Measurements from ENCODE around the gene B3GLCT. TPM values are rescaled to one million over a fixed set of nuclear protein-coding genes. Genes with fewer than 3 reads are reported as not detected.
A peak's percentile ranks its signal among the peaks of the same experiment; 100 is the strongest.

B3GLCT gene
- total and polyA plus RNA-seq, 2 experiments from 2014 or later, result 2.2 to 4.4 TPM

GRCh38 chr13:31224963-31225559 is 25.3 kb downstream of the B3GLCT start:
- Histone ChIP-seq H3K4me1 (ENCODE audit: insufficient read depth) (peaks cover 16% of the 10 kb centered on the region; the same call in 1 of the 2 replicates), H3K27me3 (ENCODE audit: insufficient read depth) (no peaks in the 10 kb centered on the region), H4K20me1 (replicated peaks; ENCODE audit: insufficient read depth) (no peaks in the 10 kb centered on the region), H3K4me2 (0 out of 2 replicates have a peak overlapping the region, but pooled peaks have one; percentile 20), H3K27ac (ENCODE audit: low read depth) (no peak overlapping the region), H3K79me2 (replicated peaks; ENCODE audit: insufficient read depth) (no peaks in the 10 kb centered on the region), H3K9me2 (ENCODE audit: insufficient read depth) (peaks cover 6% of the 10 kb centered on the region; the same call in 1 of the 2 replicates), H3K4me3 (no peak overlapping the region), H2AFZ (no peak overlapping the region), H3F3A (replicated peaks; ENCODE audit: low read depth) (no peaks in the 10 kb centered on the region), H3K36me3 (ENCODE audit: insufficient read depth) (no peaks in the 10 kb centered on the region)
- H3K36me3 Mint-ChIP-seq (ENCODE audit: low read depth), result no peaks in the 10 kb centered on the region
- ATAC-seq (no peak), DNase-seq (ENCODE audit: low spot score) (no peak)
- no peak overlapping the region for H3K27ac Mint-ChIP-seq
- no peak overlapping the region for H3K4me3 Mint-ChIP-seq
- H3K9me3 Mint-ChIP-seq, result no peaks in the 10 kb centered on the region
- H3K4me1 Mint-ChIP-seq, result peaks cover 24% of the 10 kb centered on the region
- TF ChIP-seq STAT1 (IDR thresholded peaks at IDR 0.05; ENCODE audit: unreplicated experiment) (no peak), ZNF331 (CRISPR knock-in tag; IDR thresholded peaks at IDR 0.05; ENCODE audit: low read depth) (no peak), ZNF114 (CRISPR knock-in tag; IDR thresholded peaks at IDR 0.05) (no peak), CREB1 (CRISPR knock-in tag; IDR thresholded peaks at IDR 0.05; ENCODE audit: low read depth) (no peak), ZNF462 (CRISPR knock-in tag; IDR thresholded peaks at IDR 0.05) (no peak), ETS1 (IDR thresholded peaks at IDR 0.05) (no peak), POLR2AphosphoS5 (IDR thresholded peaks at IDR 0.05; ENCODE audit: low read depth) (no peak), JUNB (IDR thresholded peaks at IDR 0.05; ENCODE audit: unreplicated experiment) (no peak), REST (IDR thresholded peaks at IDR 0.05; ENCODE audit: unreplicated experiment) (no peak), CTCF (conservative IDR thresholded peaks at IDR 0.05; ENCODE audit: low read depth in 2 of 2) (no peak), EZH2phosphoT487 (IDR thresholded peaks at IDR 0.05; ENCODE audit: unreplicated experiment) (no peak), EZH2 (IDR thresholded peaks at IDR 0.05; ENCODE audit: low read depth, unreplicated experiment) (no peak), NANOG (IDR thresholded peaks at IDR 0.05; ENCODE audit: borderline replicate concordance) (no peak)
- H3K27me3 Mint-ChIP-seq (ENCODE audit: insufficient read depth, low read depth, poor library complexity), result no peaks in the 10 kb centered on the region
